ENCODE data around the gene CGB8. TPM values are rescaled to one million over a fixed set of nuclear protein-coding genes. Genes with fewer than 3 reads are reported as not detected.

The CGB8 gene
- not detected for total RNA-seq

DNA sequence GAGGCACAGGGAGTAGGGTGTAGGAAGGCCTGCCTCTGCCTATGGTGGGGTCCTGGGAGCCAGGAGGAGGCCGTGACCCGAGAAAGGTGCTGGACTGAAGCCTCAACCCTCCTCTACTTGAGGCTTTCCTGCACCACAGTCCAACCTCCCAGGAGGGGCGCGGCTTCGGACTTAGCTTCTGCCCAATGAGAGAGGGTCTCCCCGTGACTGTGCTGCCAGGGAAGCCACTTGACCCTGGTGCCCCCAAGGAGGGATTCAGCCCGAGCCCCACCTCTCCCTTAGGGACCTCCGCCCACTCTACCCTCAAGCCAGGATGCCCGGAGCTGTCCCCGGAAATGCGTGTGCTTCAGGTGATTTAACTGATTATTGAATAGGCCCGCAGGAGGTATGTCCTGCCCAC, at the start of gene CGB8:
Gene CGB8, minus strand, starts transcription at position 101 of the 400 bp plus-strand sequence. CDS start 372 bp downstream, outside the sequence.

GRCh38 chr19:49085020-49085867, 36.3 kb upstream of the CGB8 start, which contains the start of gene SNRNP70:
TSS of gene SNRNP70 (plus strand) at chr19:49085451. CDS start at chr19:49086415, 964 bp downstream.

GRCh38 chr19:49064768-49065611, 16.1 kb upstream of the CGB8 start, which contains the start of gene NTF4:
TSS of gene NTF4 (minus strand) at chr19:49064818. CDS start at chr19:49061997, 2,821 bp downstream.

DNA sequence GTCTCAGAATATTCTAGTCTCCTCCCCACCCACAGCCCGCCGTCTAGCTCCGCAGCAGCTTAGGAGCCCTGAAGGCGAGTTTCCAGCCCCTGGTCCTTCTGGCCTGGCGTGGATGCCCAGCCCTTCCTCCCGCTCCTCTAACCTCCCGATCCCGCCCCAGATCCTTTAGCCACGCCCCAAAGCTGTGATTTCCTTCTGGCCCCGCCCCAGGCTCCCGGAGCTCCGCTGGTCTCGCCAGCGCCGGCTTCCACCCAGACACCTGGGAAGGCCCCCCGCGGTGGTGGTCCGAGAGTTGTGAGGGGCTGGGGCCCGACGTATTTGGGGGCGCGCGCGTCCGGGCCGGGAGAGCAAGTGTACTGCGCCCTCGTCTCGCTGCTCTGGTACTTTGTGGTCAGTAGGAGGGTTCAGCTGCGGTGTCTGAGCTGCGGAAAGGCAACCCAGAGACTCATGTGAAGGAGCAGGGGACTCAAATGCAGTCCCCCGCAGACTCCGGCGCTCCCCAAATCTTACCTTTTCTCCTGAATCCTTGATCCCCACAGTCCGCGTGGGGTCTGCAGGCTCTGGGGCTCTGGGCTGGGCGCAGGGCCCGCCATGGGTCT, 8.8 kb upstream of the CGB8 start, which contains the start of gene CGB7:
Gene CGB7, minus strand, starts transcription at position 114 of the 599 bp plus-strand sequence. CDS start 2,374 bp downstream, outside the sequence.

GRCh38 chr19:49043548-49043947, 5.4 kb downstream of the CGB8 start, which contains the start of gene CGB5:
TSS of gene CGB5 (plus strand) at chr19:49043848. CDS start at chr19:49044210, 362 bp downstream.

DNA sequence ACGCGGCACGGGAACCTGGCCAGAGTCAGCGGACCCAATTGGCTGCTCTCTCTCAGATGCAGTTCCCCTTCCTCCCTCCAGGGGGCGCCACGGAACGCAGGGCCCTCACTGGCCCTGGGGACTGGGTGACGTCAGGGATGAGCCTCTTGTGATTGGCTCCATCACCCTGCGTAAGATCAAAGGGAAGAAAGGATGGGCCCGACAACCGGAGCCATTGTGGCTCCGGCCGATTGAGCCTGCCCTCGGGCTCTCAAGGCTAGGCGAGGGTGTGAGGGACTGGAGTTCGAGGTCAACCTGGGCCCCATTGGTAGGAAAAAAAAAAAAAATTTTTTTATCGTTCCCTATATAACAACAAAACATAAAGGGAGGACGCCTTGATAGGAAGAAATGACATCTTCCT, 12.1 kb downstream of the CGB8 start, which contains the start of gene CGB1:
Gene CGB1, minus strand, starts transcription at position 81 of the 400 bp plus-strand sequence. CDS start 184 bp downstream, outside the sequence.

DNA sequence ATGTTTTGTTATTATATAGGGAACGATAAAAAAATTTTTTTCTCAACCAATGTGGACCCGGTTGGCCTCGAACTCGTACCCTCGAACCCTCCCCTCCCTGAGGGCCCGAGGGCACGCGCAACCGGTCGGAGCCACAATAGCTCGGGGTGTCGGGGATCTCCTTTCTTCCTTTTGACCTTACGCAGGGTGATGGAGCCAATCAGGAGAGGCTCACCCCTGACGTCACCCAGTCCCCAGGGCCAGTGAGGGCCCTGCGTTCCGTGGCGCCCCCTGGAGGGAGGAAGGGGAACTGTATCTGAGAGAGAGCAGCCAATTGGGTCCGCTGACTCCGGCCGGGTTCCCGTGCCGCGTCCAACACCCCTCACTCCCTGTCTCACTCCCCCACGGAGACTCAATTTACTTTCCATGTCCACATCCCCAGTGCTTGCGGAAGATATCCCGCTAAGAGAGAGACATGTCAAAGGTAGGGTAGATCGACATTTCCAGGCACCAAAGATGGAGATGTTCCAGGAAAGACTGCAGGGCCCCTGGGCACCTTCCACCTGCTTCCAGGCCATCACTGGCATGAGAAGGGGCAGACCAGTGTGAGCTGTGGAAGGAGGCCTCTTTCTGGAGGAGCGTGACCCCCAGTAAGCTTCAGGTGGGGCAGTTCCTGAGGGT, 17.1 kb downstream of the CGB8 start, which contains the start of gene CGB2:
Gene CGB2, plus strand, starts transcription at position 249 of the 660 bp plus-strand sequence. Its CDS starts 206 bp downstream, at position 455.

GRCh38 chr19:49024233-49024632, 24.7 kb downstream of the CGB8 start, which contains the start of gene CGB3:
TSS of gene CGB3 (minus strand) at chr19:49024333. CDS start at chr19:49023971, 362 bp downstream.

DNA sequence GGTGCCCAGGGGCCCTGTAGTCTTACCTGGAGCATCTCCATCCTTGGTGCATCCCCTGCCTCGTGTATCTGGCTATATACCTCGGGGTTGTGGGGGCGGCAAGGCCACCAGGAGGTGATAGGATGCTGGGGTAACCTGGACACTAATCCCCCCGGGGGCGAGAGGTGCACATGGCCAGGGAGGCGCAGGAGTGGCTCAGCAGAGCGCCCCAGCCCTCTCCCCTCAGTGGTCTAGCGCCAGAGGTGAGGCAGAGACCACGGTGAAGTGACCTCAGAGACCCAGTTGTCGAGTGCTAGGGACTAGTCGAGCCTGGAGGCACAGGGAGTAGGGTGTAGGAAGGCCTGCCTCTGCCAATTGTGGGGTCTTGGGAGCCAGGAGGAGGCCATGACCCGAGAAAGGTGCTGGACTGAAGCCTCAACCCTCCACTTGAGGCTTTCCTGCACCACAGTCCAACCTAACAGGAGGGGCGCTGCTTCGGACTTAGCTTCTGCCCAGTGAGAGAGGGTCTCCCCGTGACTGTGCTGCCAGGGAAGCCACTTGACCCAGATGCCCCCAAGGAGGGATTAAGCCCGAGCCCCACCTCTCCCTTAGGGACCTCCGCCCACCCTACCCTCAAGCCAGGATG, 31.8 kb downstream of the CGB8 start, which contains the start of gene LHB:
Gene LHB, minus strand, starts transcription at position 51 of the 625 bp plus-strand sequence. Its CDS starts 10 bp downstream, at position 41.

Small RNA genes lying within 50 kb of the gene (small RNA-seq; reads per million reads assigned to genes)
- gene MIR6798 (ENCODE audit: low replicate concordance) (not detected), gene RN7SL708P (ENCODE audit: low replicate concordance) (not detected)

Other genes with a start within 250 kb of the CGB8 start
- gene BCAT2, start 238.1 kb downstream of the CGB8 start, total RNA-seq, result 36.3 TPM
- 12.0 TPM for gene HSD17B14, start 212.6 kb downstream of the CGB8 start, total RNA-seq
- gene PLEKHA4, start 180.5 kb downstream of the CGB8 start, total RNA-seq, result 18.1 TPM
- 71.7 TPM for gene PPP1R15A, start 176.7 kb downstream of the CGB8 start, total RNA-seq
- 0.29 TPM for gene TULP2, start 150.4 kb downstream of the CGB8 start, total RNA-seq
- gene NUCB1, start 148.8 kb downstream of the CGB8 start, total RNA-seq, result 221 TPM
- gene DHDH, start 115.4 kb downstream of the CGB8 start, total RNA-seq, result 1.4 TPM
- gene BAX, start 94.2 kb downstream of the CGB8 start, total RNA-seq, result 30.8 TPM
- gene FTL, start 83.8 kb downstream of the CGB8 start, total RNA-seq, result 1,684 TPM
- 51.8 TPM for gene GYS1, start 55.8 kb downstream of the CGB8 start, total RNA-seq
- gene RUVBL2, start 55.2 kb downstream of the CGB8 start, total RNA-seq, result 105 TPM
- 1.1 TPM for gene LHB, start 32.0 kb downstream of the CGB8 start, total RNA-seq
- gene CGB3, start 24.8 kb downstream of the CGB8 start, total RNA-seq, result not detected
- not detected for gene CGB2, start 17.2 kb downstream of the CGB8 start, total RNA-seq
- not detected for gene CGB1, start 12.2 kb downstream of the CGB8 start, total RNA-seq
- gene CGB5, start 5.3 kb downstream of the CGB8 start, total RNA-seq, result not detected
- gene CGB7, start 8.6 kb upstream of the CGB8 start, total RNA-seq, result 1.3 TPM
- gene NTF4, start 15.7 kb upstream of the CGB8 start, total RNA-seq, result 5.4 TPM
- 2.3 TPM for gene KCNA7, start 23.6 kb upstream of the CGB8 start, total RNA-seq
- 266 TPM for gene SNRNP70, start 36.3 kb upstream of the CGB8 start, total RNA-seq
- gene LIN7B, start 65.3 kb upstream of the CGB8 start, total RNA-seq, result 8.0 TPM
- gene C19orf73, start 70.0 kb upstream of the CGB8 start, total RNA-seq, result not detected
- 6.9 TPM for gene PPFIA3, start 70.4 kb upstream of the CGB8 start, total RNA-seq
- 28.8 TPM for gene HRC, start 106.3 kb upstream of the CGB8 start, total RNA-seq
- gene TRPM4, start 108.7 kb upstream of the CGB8 start, total RNA-seq, result 39.2 TPM